ENCODE measurements around the gene DPP10.
A peak's percentile ranks its signal among the peaks of the same experiment; 100 is the strongest.

The DPP10 gene

DNA sequence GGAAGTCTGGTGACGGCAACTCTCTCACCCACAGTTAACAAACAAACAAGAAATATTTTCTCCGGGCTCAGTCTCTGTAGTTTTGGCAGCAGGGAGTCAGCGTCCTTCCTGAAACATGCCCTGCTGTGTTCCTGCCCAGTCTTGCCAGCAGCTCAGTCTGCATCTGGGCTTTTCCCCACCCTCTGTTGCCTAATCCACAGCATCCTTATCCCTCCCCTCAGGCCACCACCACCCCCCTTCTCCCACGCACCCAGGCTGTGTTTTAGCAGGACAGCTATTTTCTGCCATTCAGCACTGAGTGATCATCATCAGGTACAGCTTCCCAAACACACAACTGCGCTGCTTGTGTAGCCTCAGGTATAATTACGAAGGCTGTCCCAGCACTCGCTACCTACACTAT lies 168.2 kb downstream of the DPP10 start:
- no peak for DNase-seq

DNA sequence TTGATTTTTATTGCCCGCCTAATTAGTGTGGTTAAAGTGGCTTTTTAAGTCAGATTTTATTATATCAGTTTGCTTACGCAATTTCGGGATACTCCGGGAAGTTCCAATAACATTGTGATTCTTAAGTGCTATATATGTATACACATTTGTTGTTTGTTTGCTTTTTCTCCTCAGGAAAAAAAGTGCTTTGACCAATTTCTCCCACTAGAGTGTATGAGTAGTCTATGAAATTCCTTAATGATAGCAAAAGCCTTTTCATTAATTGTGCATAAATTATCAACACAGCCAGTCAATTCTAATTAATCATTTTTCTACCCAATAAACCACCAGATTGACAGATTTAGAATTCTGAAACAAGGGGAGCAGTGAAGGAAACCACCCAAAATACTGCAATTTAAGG lies 172.2 kb downstream of the DPP10 start:
- peak; percentile 31 for DNase-seq

DNA sequence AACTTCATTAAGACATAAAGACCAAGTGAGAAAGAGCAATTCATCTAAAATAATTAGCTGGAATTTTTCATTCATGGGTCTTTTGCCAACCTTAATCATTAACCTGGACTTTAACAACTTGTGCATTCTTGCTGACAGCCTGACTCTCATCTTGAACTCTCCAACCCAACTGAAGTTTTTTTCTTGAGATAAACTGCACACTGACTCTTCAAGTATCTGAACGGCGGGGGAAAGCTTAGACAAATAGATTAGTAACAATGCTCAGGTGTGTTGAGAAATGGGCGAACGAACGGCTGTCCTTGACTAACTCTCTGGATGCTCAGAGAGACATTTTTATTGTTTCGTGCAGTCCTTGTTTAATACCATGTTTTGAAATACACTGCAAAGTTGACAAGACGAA lies 186.0 kb downstream of the DPP10 start:
- no peak for DNase-seq

DNA sequence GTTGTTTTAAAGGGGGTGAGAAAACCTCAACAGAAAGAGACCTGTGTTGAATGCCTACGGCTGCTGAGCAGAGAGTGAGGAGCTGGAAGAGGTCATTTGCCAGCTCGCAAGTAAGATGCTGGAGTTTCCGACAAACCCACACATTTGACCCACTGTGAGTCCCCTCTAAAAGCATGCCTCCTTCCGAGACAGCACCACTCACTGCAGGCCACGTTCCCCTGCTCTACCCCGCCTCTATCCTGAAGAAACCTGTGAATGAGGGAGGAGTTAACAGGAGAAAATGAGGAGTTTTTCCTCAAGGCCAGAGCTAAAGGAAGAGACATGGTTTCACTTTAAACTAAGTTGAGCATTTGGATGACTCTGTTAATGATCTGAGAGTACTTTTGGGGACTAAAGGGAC lies 188.7 kb downstream of the DPP10 start:
- DNase-seq: no peak

DNA sequence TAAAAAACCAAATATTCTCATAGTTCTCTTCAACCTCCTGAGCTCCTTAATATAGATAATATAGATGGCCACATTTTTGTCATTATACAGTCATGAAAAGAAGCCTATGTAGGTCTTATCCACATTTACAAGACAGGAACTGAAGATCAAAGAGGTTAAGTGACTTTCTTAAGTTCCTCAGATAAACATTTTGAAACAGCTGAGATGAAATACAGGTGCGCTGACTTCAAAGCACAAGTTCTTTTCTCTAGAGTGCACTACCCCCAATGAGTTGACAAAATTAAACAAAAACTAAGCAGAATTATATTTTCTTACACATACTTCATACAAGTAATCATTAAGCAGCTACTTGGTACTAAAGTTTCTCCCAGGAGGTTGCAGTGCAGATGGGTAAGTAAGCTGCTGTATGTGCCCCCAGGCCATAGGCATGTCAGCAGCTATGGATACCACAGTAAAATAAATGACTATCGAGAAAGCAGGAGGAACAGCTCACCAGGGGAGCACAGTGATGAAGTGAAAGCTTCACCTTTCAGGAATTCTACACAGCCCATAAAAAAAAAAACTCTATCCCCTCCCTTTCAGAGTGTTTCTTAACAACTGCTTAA lies 199.8 kb downstream of the DPP10 start:
- peak; percentile 11 for DNase-seq

DNA sequence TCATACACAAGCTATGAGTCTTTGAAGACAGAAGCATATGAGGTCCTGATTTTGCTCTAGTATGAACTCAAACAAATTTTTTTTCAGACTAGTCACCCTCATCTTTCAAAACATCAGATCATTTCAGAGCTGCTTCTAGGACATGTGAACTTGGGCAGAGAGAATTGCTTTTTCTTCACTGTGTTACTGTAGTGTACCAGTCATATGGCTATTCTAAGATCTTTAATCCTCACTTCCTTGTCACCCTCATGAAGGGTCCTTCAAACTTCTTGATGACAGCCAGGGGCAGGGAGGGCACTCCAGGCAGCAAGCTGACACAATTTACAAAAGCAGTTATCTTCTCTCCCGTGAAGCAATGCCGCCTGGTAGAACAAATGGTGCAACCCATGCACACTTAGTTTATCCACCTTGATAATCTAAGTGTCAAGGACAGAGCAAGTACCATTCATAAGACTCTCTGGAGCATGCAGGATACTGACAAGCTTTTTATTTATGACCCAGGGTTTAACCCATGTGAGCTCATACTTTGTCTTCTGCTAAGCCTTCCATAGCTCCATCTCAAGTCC lies 200.6 kb downstream of the DPP10 start:
- DNase-seq: no peak

DNA sequence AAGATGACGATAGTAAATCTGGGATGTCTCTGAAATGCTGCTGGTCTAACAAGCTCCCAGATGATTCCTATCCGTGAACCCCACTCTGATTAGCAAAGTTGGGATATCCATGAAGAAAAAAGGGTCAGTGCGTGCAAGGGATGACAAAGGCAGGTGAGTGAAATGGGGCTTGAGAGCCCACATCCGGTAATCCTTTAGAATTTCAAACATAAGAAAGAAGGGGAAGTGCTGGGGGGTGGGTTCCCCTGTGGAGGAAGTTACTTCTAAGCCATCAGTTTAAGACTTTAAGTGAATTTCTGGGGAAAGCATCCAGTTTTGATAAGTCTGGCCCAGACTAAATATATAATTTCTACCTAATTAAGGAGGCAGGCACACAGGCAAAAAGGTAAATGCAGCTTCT lies 209.5 kb downstream of the DPP10 start:
- DNase-seq: no peak

DNA sequence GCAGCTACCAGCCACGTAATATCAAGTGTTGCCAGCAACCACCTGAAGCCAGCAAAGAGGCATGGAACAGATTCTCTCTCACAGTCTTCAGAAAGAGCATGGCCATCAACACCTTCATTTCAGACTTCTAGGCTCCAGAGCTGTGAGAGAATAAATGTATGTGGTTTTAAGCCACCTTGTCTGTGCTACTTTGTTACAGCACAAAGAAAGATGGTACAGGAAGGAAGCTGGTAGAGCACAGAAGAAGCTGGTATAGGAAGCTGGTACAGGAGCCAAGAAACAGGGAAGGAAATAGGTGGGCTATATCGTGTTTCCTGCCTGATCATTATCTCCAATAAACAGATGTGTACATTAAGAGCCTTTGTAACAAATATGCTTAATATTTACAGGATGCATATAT lies 217.4 kb downstream of the DPP10 start:
- DNase-seq: no peak

DNA sequence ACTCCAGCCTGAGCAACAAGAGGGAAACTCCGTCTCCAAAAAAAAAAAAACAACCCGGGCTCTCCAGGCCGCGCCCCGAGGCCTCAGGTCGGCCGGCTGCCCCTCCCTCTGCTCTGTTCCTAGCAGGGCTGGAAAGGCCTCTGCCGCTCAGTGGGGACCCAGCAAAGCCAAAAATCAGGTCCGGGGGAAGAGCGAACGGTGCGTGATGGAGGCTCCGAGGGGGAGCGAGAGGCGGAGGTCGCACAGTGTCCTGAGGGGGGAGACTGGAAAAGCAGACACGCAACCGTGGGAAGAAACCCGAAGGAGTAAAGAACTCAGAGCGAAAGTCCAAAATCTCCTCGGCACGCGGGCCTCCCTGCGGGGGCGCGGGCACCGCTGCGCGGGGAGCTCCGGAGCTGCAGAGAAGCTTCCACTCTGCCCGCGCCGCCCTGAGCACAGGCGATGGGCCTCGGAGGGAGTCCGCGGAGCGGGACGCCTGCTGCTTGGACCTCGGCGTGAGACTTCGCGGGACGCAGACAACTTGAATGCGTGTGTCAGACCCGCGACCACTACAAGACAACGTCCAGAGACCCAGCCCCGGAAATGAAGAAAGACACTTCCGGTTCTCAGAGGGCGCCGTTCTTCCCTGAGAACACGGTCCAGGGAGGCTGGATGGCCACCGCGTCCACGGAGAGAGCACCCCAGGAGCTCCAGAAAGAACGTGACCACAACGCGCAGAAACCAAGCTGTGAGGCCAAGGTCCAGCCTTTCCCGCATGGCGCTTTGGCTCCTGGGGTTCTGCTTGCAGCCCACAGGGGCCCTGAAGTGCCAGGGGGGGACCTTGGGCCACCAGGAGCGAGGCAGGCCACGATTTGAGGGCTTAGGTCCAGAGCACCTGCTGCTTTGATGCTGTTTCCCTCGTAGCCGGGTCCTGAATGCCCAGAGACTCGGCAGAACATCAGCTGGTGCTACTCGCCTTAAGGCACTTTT lies 219.8 kb downstream of the DPP10 start:
- DNase-seq: peak; percentile 76

DNA sequence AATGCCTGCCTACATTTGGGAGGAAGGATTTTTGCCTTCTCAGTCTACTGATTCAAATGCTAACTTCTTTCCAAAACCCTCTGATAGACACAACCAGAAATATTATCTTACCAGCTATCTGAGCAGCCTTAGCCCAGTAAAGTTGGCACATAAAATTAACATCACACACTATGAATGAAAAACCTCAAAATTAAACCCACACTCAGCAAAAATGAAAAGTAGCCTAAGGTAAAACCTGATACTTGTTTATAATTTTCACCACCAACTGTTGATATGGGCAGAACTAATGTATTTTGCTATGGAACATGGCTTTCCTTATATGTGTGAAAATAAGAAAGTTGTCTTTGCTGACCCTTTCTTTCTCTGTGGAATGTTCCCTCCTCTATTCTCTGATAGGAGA lies 226.0 kb downstream of the DPP10 start:
- DNase-seq: no peak

DNA sequence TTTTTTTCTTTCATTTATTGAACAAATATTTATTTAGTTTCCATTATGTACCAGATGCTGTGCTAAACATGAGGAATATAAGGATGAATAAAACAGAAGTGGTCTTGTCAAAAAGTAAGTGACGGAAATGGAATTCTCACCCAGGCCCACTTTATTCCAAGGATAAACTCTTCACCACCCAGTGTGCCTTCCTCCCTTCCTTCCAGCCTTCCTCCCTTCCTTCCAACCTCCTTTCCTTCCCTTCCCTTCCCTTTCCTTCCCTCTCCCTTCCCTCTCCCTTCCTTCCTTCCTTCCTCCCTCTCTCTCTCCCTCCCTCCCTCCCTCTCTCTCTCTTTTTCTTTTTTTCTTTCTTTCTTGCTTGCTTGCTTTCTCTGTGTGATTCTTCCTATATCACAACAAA lies 240.8 kb downstream of the DPP10 start:
- no peak for DNase-seq

DNA sequence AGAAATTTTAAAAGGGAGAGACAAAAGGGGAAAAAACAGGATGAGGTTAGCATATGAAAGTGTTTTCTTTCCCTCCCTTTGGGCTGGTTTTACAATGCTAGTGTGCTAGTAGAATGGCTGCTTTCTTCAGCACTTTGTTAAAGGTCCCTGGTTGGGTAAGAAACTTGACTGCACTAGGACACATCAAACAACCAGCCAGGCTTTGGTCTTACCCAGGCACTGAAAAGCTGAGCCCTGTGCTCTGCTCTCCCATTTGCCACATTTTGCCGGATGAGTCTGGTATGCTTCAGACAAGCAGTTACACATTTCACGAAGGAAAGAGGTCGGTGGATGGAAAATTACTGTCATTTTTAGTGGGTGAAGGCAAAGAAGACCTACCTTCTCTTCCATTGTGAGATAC lies 242.0 kb downstream of the DPP10 start:
- DNase-seq: no peak

DNA sequence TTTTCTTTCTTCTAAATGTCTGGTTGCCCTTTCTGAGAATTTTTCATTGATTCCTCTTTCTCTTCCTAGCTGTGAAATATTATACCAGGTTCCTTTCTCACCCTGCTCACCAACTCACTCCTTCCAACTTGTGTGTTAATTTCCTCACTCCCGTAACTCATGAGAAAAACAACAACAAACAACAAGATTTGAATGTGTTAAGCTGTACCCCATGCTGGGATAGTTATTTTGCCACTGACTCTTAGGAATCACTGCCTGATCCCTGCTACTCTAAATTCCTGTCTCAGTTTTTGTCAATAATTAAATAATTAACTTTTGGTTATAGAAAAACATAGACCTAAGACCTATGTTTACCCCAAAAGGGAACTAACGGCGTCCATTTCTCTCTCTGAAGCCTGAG lies 242.7 kb downstream of the DPP10 start:
- no peak for DNase-seq

DNA sequence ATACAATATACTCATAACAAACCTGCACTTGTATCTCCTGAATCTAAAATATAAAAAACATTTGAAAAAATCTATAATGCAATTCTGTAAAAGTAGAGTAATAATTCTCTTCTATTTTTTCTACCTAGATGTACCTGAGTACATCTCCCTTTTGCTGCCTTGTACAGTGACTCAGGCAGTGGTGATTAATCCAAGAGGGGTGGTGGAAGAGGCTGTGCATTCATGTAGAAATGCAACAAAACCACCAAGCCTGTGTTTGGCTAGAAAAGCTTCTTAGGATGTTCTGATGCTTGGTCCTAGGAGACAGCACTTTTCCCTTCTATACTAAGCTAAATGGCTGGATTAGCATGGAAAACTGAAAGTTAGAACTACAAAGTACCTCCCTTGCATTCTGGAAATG lies 245.8 kb downstream of the DPP10 start:
- no peak for DNase-seq

DNA sequence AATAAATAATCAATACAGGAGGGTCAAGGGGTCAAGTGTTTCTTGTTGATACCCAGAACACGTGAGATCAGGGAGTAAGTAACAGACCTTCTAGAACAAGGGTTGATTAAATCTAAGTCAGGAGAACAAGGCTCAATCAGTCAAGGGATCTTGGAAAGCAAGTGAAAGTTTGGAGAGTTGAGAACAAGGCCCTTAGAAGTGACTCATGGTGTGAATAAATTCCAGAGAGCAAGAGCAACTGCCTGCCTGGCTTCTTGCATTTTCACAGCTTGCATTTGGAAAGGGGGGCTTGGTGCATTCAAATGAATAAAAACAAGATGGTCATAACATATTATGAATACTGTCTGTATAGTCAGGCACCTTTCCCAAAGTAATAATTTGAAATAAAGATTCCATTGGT lies 256.1 kb downstream of the DPP10 start:
- DNase-seq: no peak

DNA sequence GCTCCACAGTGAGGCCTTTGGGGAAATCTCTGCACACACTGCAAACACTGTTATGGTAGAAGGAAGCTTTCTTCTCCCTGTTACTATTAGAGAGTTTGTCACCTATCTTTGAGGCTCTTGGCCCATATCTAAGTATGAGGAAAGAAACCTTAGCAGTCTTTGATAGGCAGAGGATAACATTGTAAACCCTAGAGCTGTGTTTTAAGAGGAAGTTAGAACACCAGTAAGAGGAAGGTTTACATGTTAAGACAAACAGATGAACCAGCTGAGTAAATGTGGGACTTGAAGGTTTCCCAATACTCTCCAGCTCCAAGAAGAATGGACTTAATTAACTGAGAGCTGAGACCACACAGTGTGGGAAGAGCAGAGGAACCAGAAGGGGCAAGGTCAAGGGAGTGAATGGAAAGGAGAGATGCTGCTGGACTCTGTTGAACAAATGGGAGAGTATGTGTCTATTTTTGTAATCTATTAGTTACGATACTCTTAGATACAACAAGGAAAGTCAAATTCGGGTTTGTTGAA lies 257.0 kb downstream of the DPP10 start:
- DNase-seq: no peak

DNA sequence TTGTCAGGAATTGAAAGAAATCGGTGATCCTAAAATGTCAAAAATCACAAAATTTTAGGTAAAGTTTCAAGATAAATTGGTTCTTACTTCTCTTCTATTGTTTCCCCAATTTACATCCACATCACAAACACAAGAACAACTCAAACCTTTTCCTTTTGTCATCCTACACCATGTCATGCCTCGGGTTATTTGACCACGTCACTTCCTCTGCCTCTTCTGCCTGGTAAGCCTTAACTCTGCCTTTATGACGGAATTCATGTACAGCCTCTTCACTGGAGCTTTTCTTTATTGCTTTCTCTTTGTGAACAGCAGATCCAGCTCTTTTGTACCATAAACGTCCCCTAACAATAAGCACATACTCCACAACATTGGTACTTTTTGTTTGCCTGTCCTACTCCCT lies 258.0 kb downstream of the DPP10 start:
- no peak for DNase-seq

DNA sequence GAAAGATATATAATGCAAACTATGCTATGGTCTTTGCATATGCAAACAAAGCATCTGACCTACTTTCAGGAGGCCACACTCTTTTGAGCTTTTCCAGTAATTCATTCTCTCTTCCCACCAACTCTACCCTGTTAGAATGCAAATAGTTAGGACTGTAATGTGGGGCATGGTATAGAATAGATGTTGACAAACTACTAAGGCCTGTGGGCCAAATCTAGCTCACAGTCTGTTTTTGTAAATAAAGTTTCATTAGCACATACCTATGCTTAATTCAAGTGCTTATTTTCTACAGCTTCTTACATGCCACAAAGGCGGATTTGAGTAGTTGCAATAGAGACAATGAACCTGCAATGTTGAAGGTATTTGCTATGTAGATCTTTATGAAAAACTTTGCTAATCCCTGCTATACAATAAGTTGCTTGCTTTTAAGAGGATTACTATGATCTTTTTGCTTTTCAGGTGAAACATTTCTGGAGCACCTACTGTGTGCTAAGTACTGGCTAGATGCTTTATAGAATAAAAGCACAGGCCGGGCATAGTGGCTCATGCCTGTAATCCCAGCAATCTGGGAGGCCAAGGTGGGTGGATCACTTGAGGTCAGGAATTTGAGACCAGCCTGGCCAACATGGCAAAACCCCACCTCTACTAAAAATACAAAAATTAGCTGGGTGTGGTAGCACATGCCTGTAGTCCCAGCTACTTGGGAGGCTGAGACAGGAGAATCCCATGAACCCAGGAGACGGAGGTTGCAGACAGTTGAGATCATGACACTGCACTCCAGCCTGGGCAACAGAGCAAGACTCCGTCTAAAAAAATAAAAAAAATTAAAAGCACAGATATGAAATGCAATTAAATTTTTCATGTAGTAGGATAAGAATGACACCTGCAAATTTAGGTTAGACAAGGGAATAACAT lies 267.8 kb downstream of the DPP10 start:
- no peak for DNase-seq

DNA sequence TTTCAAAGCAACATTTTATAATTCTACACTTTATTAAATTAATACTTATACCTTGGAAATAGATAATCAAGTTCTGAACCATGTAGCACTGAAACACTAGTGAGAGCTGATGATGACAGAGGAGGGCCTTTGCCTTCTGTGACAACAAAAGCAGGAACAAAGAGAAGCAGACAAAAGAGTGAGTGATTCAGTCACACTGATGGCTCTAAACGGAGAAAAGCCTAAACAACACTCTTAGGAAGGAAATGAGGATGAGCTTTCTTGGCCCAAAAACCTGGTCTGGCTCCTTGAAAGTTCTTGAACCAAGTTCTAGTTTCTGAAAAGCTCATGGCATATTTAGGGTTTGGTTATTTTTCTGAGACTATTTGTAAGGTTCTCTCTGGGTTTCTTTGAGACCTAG lies 271.9 kb downstream of the DPP10 start:
- peak; percentile 54 for DNase-seq

DNA sequence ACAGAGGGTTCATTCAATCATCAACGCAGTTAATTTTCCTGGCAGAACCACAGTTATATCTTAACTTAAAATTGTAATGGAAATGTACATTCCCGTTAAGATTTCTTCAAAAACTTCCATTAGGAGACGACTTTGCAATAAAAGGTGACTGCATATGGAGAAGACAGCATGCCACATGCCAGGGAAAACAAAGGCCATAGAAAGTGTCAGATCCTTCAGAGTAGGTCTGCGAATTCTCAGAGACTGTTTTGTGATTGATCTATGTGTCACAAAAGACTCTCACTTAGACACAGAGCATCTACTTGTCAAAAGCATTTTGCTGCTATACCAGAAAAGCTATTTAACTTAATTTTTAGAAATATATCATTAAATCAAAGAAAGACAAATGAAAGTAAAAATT lies 274.6 kb downstream of the DPP10 start:
- no peak for DNase-seq

DNA sequence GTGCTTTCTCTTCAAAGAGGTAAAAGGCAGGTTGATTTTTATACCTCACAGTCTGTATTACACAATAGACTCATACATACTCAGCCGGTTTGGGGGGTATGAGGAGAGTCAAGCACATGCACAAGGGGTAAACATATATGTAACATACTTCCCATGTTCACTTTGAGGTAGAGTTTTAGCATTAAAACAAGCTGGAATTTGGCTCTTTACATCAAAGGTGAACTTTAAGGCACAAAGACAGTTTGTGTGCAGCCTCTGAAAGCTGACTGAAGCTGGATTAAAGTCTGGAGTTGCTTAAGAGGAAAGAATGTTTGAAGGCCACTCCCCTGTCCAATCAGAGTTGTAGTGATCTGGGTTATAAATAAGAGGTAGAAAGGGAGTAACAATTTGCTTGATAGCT lies 282.0 kb downstream of the DPP10 start:
- DNase-seq: no peak

DNA sequence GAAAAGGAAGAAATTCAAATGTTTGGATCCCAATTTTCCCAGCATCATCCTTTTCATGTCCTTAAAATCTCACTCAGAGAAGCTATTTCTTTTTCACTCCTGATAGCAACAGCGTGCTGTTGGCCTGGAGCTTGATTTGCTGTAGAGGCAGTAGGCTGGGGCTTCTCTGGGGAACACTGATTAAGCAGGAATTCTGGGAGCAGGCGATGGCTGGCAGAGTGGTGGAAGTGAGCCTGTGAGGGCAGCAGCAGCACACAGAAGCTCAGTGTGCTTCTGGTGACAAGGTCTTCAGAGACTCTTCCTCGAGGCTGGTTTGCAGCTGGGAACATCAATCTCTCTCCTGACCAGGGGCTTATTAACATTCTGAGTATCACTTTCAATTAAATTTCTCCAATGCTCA lies 284.6 kb downstream of the DPP10 start:
- DNase-seq: peak; percentile 27

DNA sequence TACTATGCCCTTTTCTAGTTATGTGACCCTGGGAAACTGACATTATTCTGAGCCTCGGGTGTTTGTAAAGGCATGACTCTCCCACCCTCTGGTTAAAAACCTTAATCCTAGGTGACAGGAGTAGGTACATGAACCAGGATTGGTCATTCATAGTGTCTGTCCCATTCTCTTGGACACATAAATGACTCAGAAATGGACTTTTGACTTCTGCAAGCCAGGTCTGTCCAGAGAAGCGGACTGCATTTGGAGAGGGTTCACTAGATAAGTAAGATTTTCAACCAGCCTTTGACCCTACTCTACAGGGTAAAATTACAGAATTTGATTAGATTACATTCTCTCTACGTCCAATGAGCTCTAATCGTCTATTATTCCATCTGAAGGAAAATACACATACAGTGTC lies 285.9 kb downstream of the DPP10 start:
- no peak for DNase-seq
